NCI-H187 (cell line): ENCODE results near the gene S100PBP.

Experiments used
- DNase-seq, 2 experiments: peaks; one replicate each; lab custom pipeline; 2025; lab: John Stamatoyannopoulos, UW

Gene S100PBP

GRCh38 chr1:32825181-32825580, 7.7 kb downstream of the S100PBP start:
- no peak for DNase-seq

GRCh38 chr1:32828341-32828740, 10.9 kb downstream of the S100PBP start:
- no peak for DNase-seq

- DNase-seq, result peak; percentile 10 to 22
Measured at GRCh38 chr1:32830092-32830852, 12.8 kb downstream of the S100PBP start.

- DNase-seq, result no peak
Measured at GRCh38 chr1:32831878-32832277, 14.4 kb downstream of the S100PBP start.

GRCh38 chr1:32848354-32849063, 31.1 kb downstream of the S100PBP start:
- no peak for DNase-seq

- DNase-seq, result no peak
Measured at GRCh38 chr1:32855861-32856617, 38.6 kb downstream of the S100PBP start.

GRCh38 chr1:32858136-32858535, 40.7 kb downstream of the S100PBP start:
- no peak for DNase-seq

- no peak for DNase-seq
Measured at GRCh38 chr1:32858791-32859190, 41.3 kb downstream of the S100PBP start.

- no peak for DNase-seq
Measured at GRCh38 chr1:32859915-32860314, 42.5 kb downstream of the S100PBP start.

- no peak for DNase-seq
Measured at GRCh38 chr1:32860566-32860965, 43.1 kb downstream of the S100PBP start.

GRCh38 chr1:32861904-32862695, 44.6 kb downstream of the S100PBP start:
- no peak for DNase-seq

GRCh38 chr1:32863218-32863880, 45.9 kb downstream of the S100PBP start:
- no peak for DNase-seq

GRCh38 chr1:32863881-32864245, 46.4 kb downstream of the S100PBP start:
- DNase-seq, result no peak

GRCh38 chr1:32864375-32865019, 47.0 kb downstream of the S100PBP start:
- DNase-seq, result no peak

- DNase-seq, result no peak
Measured at GRCh38 chr1:32865639-32866405, 48.4 kb downstream of the S100PBP start.

GRCh38 chr1:32867151-32867550, 49.7 kb downstream of the S100PBP start:
- no peak for DNase-seq

GRCh38 chr1:32867671-32868070, 50.2 kb downstream of the S100PBP start:
- no peak for DNase-seq

GRCh38 chr1:32868085-32868484, 50.6 kb downstream of the S100PBP start:
- DNase-seq, result no peak

- DNase-seq, result no peak
Measured at GRCh38 chr1:32868806-32869455, 51.5 kb downstream of the S100PBP start.
